Measurements from ENCODE around the gene TMEM145.
"Not testable (repeated sequence)": the region's sequence is repeated elsewhere in the genome, so short reads cannot be mapped to it uniquely, and the experiment has no call there.

DNA sequence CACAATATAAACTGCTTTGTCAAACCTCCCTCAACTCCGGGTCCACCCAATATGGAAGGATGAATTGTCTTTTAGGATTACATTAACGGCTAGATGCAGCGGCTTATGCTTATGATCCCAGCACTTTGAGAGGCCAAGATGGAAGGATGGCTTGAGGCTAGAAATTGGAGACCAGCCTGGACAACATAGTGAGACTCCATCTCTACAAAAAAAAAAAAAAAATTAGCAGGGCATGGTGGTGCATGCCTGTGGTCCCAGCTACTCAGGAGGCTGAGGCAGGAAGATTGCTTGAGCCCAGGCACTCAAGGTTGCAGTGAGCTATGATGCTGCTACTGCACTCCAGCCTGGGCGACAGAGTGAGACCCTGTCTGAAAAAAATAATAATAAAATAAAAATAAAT, 47.0 kb upstream of the TMEM145 start:
- TF ChIP-seq, protein P1, sequence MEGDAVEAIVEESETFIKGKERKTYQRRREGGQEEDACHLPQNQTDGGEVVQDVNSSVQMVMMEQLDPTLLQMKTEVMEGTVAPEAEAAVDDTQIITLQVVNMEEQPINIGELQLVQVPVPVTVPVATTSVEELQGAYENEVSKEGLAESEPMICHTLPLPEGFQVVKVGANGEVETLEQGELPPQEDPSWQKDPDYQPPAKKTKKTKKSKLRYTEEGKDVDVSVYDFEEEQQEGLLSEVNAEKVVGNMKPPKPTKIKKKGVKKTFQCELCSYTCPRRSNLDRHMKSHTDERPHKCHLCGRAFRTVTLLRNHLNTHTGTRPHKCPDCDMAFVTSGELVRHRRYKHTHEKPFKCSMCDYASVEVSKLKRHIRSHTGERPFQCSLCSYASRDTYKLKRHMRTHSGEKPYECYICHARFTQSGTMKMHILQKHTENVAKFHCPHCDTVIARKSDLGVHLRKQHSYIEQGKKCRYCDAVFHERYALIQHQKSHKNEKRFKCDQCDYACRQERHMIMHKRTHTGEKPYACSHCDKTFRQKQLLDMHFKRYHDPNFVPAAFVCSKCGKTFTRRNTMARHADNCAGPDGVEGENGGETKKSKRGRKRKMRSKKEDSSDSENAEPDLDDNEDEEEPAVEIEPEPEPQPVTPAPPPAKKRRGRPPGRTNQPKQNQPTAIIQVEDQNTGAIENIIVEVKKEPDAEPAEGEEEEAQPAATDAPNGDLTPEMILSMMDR (IDR thresholded peaks at IDR 0.05): not testable (repeated sequence)
- TF ChIP-seq POLR2A (IDR thresholded peaks at IDR 0.05): not testable (repeated sequence)

Data from stomach (tissue), 4 donors.